Measurements from ENCODE around the gene PPP1R37. TPM values are rescaled to one million over a fixed set of nuclear protein-coding genes. Genes with fewer than 3 reads are reported as not detected.

PPP1R37 gene
- total RNA-seq, 8 experiments from 2014 or later = 18.2 to 37.0 (median 22.6) TPM

- Histone ChIP-seq H3K4me3 (peak overlapping the region; percentile 51 to 84 (median 59)), H3K4me1 (replicated peaks in 1 of 2) (peaks cover 14 to 15% of the 10 kb centered on the region in 2 donors), H3K27ac (peak overlapping the region; percentile 99)
- in situ Hi-C loops (cut with MboI; ENCODE audit: low pct_unique_long_range_greater_than_20kb in 2 of 9, low sequenced_read_pairs in 9 of 9, unreplicated experiment in 9 of 9) = no loop called here
- 0 to 19% (median 2%) methylated on average over 1 to 44 of the region's 64 CpGs for WGBS, 10 experiments
- ATAC-seq (replicated peaks in 6 of 8) = peak; percentile 53 to 90 (median 83)
Measured at GRCh38 chr19:45091031-45091923, 1.7 kb upstream of the PPP1R37 start.

GRCh38 chr19:45094137-45094536, 1.2 kb downstream of the PPP1R37 start:
- WGBS, 10 experiments = 60 to 100% (median 77%) methylated on average over 1 to 7 of the region's 9 CpGs; no CpG with 5 or more reads in 5 of the 10 experiments
- Histone ChIP-seq H3K4me3 (peak overlapping the region; percentile 51 to 84 (median 59)), H3K4me1 (replicated peaks in 1 of 2) (peaks cover 32 to 35% of the 10 kb centered on the region in 2 donors), H3K27ac (no peak overlapping the region)
- in situ Hi-C loops (cut with MboI; ENCODE audit: low pct_unique_long_range_greater_than_20kb in 2 of 9, low sequenced_read_pairs in 9 of 9, unreplicated experiment in 9 of 9) = no loop called here
- no peak for ATAC-seq (replicated peaks in 6 of 8)

- WGBS, 10 experiments = 72 to 100% (median 92%) methylated on average over 1 to 4 of the region's 5 CpGs; no CpG with 5 or more reads in 2 of the 10 experiments
- peaks cover 38% of the 10 kb centered on the region in 2 donors for H3K4me1 ChIP-seq (replicated peaks in 1 of 2)
- peak overlapping the region in 2 of 5 donors; percentile 51 to 67 for H3K4me3 ChIP-seq
- ATAC-seq (replicated peaks in 6 of 8) = no peak
- in situ Hi-C loops (cut with MboI; ENCODE audit: low pct_unique_long_range_greater_than_20kb in 2 of 9, low sequenced_read_pairs in 9 of 9, unreplicated experiment in 9 of 9) = no loop called here
- H3K27ac ChIP-seq = no peak overlapping the region
Measured at GRCh38 chr19:45094707-45095106, 1.7 kb downstream of the PPP1R37 start.

- in situ Hi-C loops (cut with MboI; ENCODE audit: low pct_unique_long_range_greater_than_20kb in 2 of 9, low sequenced_read_pairs in 9 of 9, unreplicated experiment in 9 of 9) = no loop called here
- Histone ChIP-seq H3K4me3 (no peak overlapping the region), H3K27ac (no peak overlapping the region), H3K4me1 (replicated peaks in 1 of 2) (peaks cover 36 to 44% of the 10 kb centered on the region in 2 donors)
- no peak for ATAC-seq (replicated peaks in 6 of 8)
- WGBS, 10 experiments = 57 to 100% (median 92%) methylated on average over 1 to 9 of the region's 14 CpGs; no CpG with 5 or more reads in 1 of the 10 experiments
Measured at GRCh38 chr19:45095496-45096413, 2.8 kb downstream of the PPP1R37 start.

- in situ Hi-C loops (cut with MboI; ENCODE audit: low pct_unique_long_range_greater_than_20kb in 2 of 9, low sequenced_read_pairs in 9 of 9, unreplicated experiment in 9 of 9) = no loop called here
- H3K27ac ChIP-seq = no peak overlapping the region
- no peak overlapping the region for H3K4me3 ChIP-seq
- H3K4me1 ChIP-seq (replicated peaks in 1 of 2) = peaks cover 43 to 51% of the 10 kb centered on the region in 2 donors
- ATAC-seq (replicated peaks in 6 of 8) = no peak
- WGBS, 10 experiments = 72 to 100% (median 89%) methylated on average over 3 to 7 of the region's 7 CpGs; no CpG with 5 or more reads in 3 of the 10 experiments
Measured at GRCh38 chr19:45096700-45097099, 3.7 kb downstream of the PPP1R37 start.

GRCh38 chr19:45097450-45097775, 4.4 kb downstream of the PPP1R37 start:
- ATAC-seq (replicated peaks in 6 of 8) = no peak
- no peak overlapping the region for H3K4me3 ChIP-seq
- H3K4me1 ChIP-seq (replicated peaks in 1 of 2) = peaks cover 46 to 51% of the 10 kb centered on the region in 2 donors
- in situ Hi-C loops (cut with MboI; ENCODE audit: low pct_unique_long_range_greater_than_20kb in 2 of 9, low sequenced_read_pairs in 9 of 9, unreplicated experiment in 9 of 9) = no loop called here
- 80 to 92% (median 92%) methylated on average over 2 of the region's 7 CpGs; no CpG with 5 or more reads in 7 of the 10 experiments for WGBS, 10 experiments
- peak overlapping the region in 1 of 2 donors; percentile 17 for H3K27ac ChIP-seq

- ATAC-seq (replicated peaks in 6 of 8) = peak; percentile 78 to 96 (median 93)
- Histone ChIP-seq H3K4me1 (replicated peaks in 1 of 2) (peaks cover 50 to 56% of the 10 kb centered on the region in 2 donors), H3K4me3 (peak overlapping the region in 2 of 5 donors; percentile 7 to 10), H3K27ac (peak overlapping the region in 1 of 2 donors; percentile 74)
- in situ Hi-C loops (cut with MboI; ENCODE audit: low pct_unique_long_range_greater_than_20kb in 2 of 9, low sequenced_read_pairs in 9 of 9, unreplicated experiment in 9 of 9) = no loop called here
- WGBS, 10 experiments = 0 to 100% (median 73%) methylated on average over 1 to 8 of the region's 16 CpGs; no CpG with 5 or more reads in 3 of the 10 experiments
Measured at GRCh38 chr19:45097776-45098520, 5.0 kb downstream of the PPP1R37 start.

GRCh38 chr19:45098521-45099466, 5.8 kb downstream of the PPP1R37 start:
- in situ Hi-C loops (cut with MboI; ENCODE audit: low pct_unique_long_range_greater_than_20kb in 2 of 9, low sequenced_read_pairs in 9 of 9, unreplicated experiment in 9 of 9) = no loop called here
- Histone ChIP-seq H3K4me1 (replicated peaks in 1 of 2) (peaks cover 59 to 63% of the 10 kb centered on the region in 2 donors), H3K27ac (peak overlapping the region in 1 of 2 donors; percentile 42), H3K4me3 (peak overlapping the region in 2 of 5 donors; percentile 7 to 8)
- 20 to 100% (median 52%) methylated on average over 1 to 9 of the region's 15 CpGs; no CpG with 5 or more reads in 5 of the 10 experiments for WGBS, 10 experiments
- ATAC-seq (replicated peaks in 6 of 8) = peak in 7 of 8 experiments; percentile 1 to 21 (median 12)

GRCh38 chr19:45099467-45100191, 6.7 kb downstream of the PPP1R37 start:
- no peak for ATAC-seq (replicated peaks in 6 of 8)
- H3K4me1 ChIP-seq (replicated peaks in 1 of 2) = peaks cover 57% of the 10 kb centered on the region in 2 donors
- in situ Hi-C loops (cut with MboI; ENCODE audit: low pct_unique_long_range_greater_than_20kb in 2 of 9, low sequenced_read_pairs in 9 of 9, unreplicated experiment in 9 of 9) = no loop called here
- WGBS, 10 experiments = 80 to 100% (median 88%) methylated on average over 1 to 14 of the region's 25 CpGs; no CpG with 5 or more reads in 4 of the 10 experiments
- no peak overlapping the region for H3K27ac ChIP-seq
- H3K4me3 ChIP-seq = no peak overlapping the region

- Histone ChIP-seq H3K4me3 (no peak overlapping the region), H3K27ac (peak overlapping the region in 1 of 2 donors; percentile 35), H3K4me1 (replicated peaks in 1 of 2) (peaks cover 57% of the 10 kb centered on the region in 2 donors)
- in situ Hi-C loops (cut with MboI; ENCODE audit: low pct_unique_long_range_greater_than_20kb in 2 of 9, low sequenced_read_pairs in 9 of 9, unreplicated experiment in 9 of 9) = no loop called here
- no peak for ATAC-seq (replicated peaks in 6 of 8)
- 60 to 100% (median 83%) methylated on average over 1 to 3 of the region's 3 CpGs; no CpG with 5 or more reads in 5 of the 10 experiments for WGBS, 10 experiments
Measured at GRCh38 chr19:45100201-45100600, 7.2 kb downstream of the PPP1R37 start.

- Histone ChIP-seq H3K27ac (peak overlapping the region; percentile 22 to 79), H3K4me1 (replicated peaks in 1 of 2) (peaks cover 57% of the 10 kb centered on the region in 2 donors), H3K4me3 (no peak overlapping the region)
- in situ Hi-C loops (cut with MboI; ENCODE audit: low pct_unique_long_range_greater_than_20kb in 2 of 9, low sequenced_read_pairs in 9 of 9, unreplicated experiment in 9 of 9) = no loop called here
- ATAC-seq (replicated peaks in 6 of 8) = peak in 4 of 8 experiments; percentile 11 to 40 (median 22)
- 17 to 100% (median 52%) methylated on average over 1 to 8 of the region's 8 CpGs; no CpG with 5 or more reads in 4 of the 10 experiments for WGBS, 10 experiments
Measured at GRCh38 chr19:45100846-45101252, 7.9 kb downstream of the PPP1R37 start.
